Pancreas (tissue), 10 donors: ENCODE measurements around the gene LITAFD. TPM values are rescaled to one million over a fixed set of nuclear protein-coding genes. Genes with fewer than 3 reads are reported as not detected.

Experiments used
- ATAC-seq, 4 donors: fragments of 200-7000 bp; cut with Tn5 transposase; one replicate each; pipeline versions ENCODE4 v1.8.0 to v1.9.1; 2020; ENCODE audit warnings: mild to moderate bottlenecking in 4 of 4, moderate library complexity in 4 of 4
- DNase-seq, 6 donors: peaks; one replicate each; pipeline ENCODE4 v3.0.0-alpha.2; 2020
- FAIRE-seq: peaks from 2 replicates; lab custom pipeline; 2012; peaks lifted over from hg19 to GRCh38; lab: Jason Lieb, UNC
- H3K27ac ChIP-seq, 4 donors: fragments of 200-600 bp; sonication (generic); 1 replicate in 3 of 4; 2 replicates in 1 of 4; pipeline versions ENCODE4 v1.5.0 to v1.8.0; 2020
- H3K27me3 ChIP-seq, 4 donors: fragments of 200-600 bp; one replicate each; pipeline ENCODE4 v1.8.0; 2021
- H3K36me3 ChIP-seq, 3 donors: fragments of 200-600 bp; sonication (generic) in 1 of 3; one replicate each; pipeline versions ENCODE4 v1.5.0 to v1.8.0; 2020 to 2021
- H3K4me1 ChIP-seq, 3 donors: fragments of 200-600 bp; one replicate each; pipeline ENCODE4 v1.8.0; 2021
- H3K4me3 ChIP-seq, 4 donors: fragments of 200-600 bp; sonication (generic) in 2 of 4; one replicate each; pipeline versions ENCODE4 v1.5.0 to v1.8.0; 2020 to 2021
- H3K9me3 ChIP-seq, 4 donors: fragments of 200-600 bp; one replicate each; pipeline ENCODE4 v1.8.0; 2021
- CTCF ChIP-seq, 4 donors: fragments of 200-600 bp; sonication (generic) in 3 of 4; IDR thresholded peaks; one replicate each; pipeline versions ENCODE4 v1.5.0 to v1.8.0; 2021; ENCODE audit warnings: antibody characterized with exemption in 4 of 4
- WGBS, 2 donors: extraction: QIAGEN DNeasy Blood & Tissue Kit; methylation state at CpG; one replicate each; pipeline ENCODE4 v1.1.7; 2013; 5-methylcytosine and 5-hydroxymethylcytosine counted together
- intact Hi-C, 3 donors: fragments of 100-400 bp; cut with DNase I; formaldehyde crosslinking; loops; one replicate each; pipeline versions ENCODE4 v1.11.1 to v1.14.2; 2022
- polyA plus RNA-seq, 2 donors: library from polyadenylated mRNA; stranded (reverse); fragments of 200-250 nt; gene quantifications; one replicate each; pipeline ENCODE4 v1.2.3, GENCODE V29; 2013
- total RNA-seq, 6 donors: library from RNA; stranded (reverse); fragmentation: NEBNext Ultra II Directional in 4 of 6; extraction: Animal tissue kit (Norgen Biotek cat#: 25700) in 4 of 6; gene quantifications; one replicate each; pipeline versions ENCODE4 v1.2.1 to v1.2.4, GENCODE V29; 2021 to 2023
- donor health status: healthy with polysubstance abuse.
- donor health status: DM: no; HTN: no; CAD: no; lungs with moderate emphysema.
- donor health status: DM: no; HTN: no; CAD: no.
- donor health status: control.
- donor health status: control.
- donor health status: Bipolar disorder and iron deficiency.
- donor health status: DM: yes; HTN: yes; CAD: no.
- donor health status: DM: no; HTN: no; CAD: no.
- donor health status: DM: no; HTN: no; CAD: no.
- donor health status: DM: yes; HTN: yes; CAD: no.

LITAFD gene
- total and polyA plus RNA-seq, 8 donors, result not detected

GRCh38 chr16:8886593-8887430 lies 4.7 kb downstream of the LITAFD start:
- TF ChIP-seq CTCF (IDR thresholded peaks at IDR 0.05), result no peak
- 62 to 66% methylated on average over 19 of the region's 19 CpGs for WGBS, 2 donors
- H3K4me3 ChIP-seq, result no peak overlapping the region
- ATAC-seq, result no peak
- H3K36me3 ChIP-seq, result peaks cover 0 to 15% (median under 1%) of the 10 kb centered on the region in 3 donors
- intact Hi-C loops, result no loop called here
- peak in 1 of 6 donors; percentile 32 for DNase-seq
- peaks cover 0 to 5% (median 3%) of the 10 kb centered on the region in 3 donors for H3K4me1 ChIP-seq
- no peaks in the 10 kb centered on the region for H3K9me3 ChIP-seq
- no peak overlapping the region for H3K27ac ChIP-seq
- H3K27me3 ChIP-seq, result no peaks in the 10 kb centered on the region
- no peak for FAIRE-seq

GRCh38 chr16:8887431-8887765 lies 5.2 kb downstream of the LITAFD start:
- DNase-seq, result peak in 1 of 6 donors; percentile 49
- Histone ChIP-seq H3K9me3 (no peaks in the 10 kb centered on the region), H3K4me1 (peaks cover 0 to 5% (median 3%) of the 10 kb centered on the region in 3 donors), H3K27ac (no peak overlapping the region), H3K27me3 (no peaks in the 10 kb centered on the region), H3K4me3 (no peak overlapping the region), H3K36me3 (peaks cover 0 to 17% (median 6%) of the 10 kb centered on the region in 3 donors)
- intact Hi-C loops, result no loop called here
- ATAC-seq, result no peak
- FAIRE-seq, result no peak
- no peak for TF ChIP-seq CTCF (IDR thresholded peaks at IDR 0.05)
- WGBS, 2 donors, result 83 to 87% methylated on average over 6 of the region's 6 CpGs

- H3K9me3 ChIP-seq, result no peaks in the 10 kb centered on the region
- peaks cover 0 to 5% (median 3%) of the 10 kb centered on the region in 3 donors for H3K4me1 ChIP-seq
- no peak overlapping the region for H3K4me3 ChIP-seq
- H3K27ac ChIP-seq, result no peak overlapping the region
- intact Hi-C loops, result no loop called here
- no peak for TF ChIP-seq CTCF (IDR thresholded peaks at IDR 0.05)
- FAIRE-seq (no peak), DNase-seq (peak in 3 of 6 donors; percentile 62 to 83 (median 73)), ATAC-seq (peak in 3 of 4 donors; percentile 12 to 28 (median 16))
- peaks cover 0 to 20% (median 6%) of the 10 kb centered on the region in 3 donors for H3K36me3 ChIP-seq
- no peaks in the 10 kb centered on the region for H3K27me3 ChIP-seq
- WGBS, 2 donors, result 76% methylated on average over 16 of the region's 16 CpGs
Measured at GRCh38 chr16:8887952-8888560, 5.9 kb downstream of the LITAFD start.

GRCh38 chr16:8888951-8889892 lies 7.1 kb downstream of the LITAFD start:
- no peak for ATAC-seq
- Histone ChIP-seq H3K36me3 (peaks cover 0 to 32% (median 14%) of the 10 kb centered on the region in 3 donors), H3K4me3 (no peak overlapping the region), H3K27me3 (no peaks in the 10 kb centered on the region), H3K27ac (no peak overlapping the region), H3K9me3 (no peaks in the 10 kb centered on the region), H3K4me1 (peaks cover 0 to 5% (median 3%) of the 10 kb centered on the region in 3 donors)
- 83 to 84% methylated on average over 21 to 23 of the region's 23 CpGs for WGBS, 2 donors
- intact Hi-C loops, result no loop called here
- no peak for TF ChIP-seq CTCF (IDR thresholded peaks at IDR 0.05)
- peak in 2 of 6 donors; percentile 49 to 66 for DNase-seq
- no peak for FAIRE-seq
